Sigmoid colon (tissue), 7 donors: Measurements from ENCODE around the gene HIRA. TPM values are rescaled to one million over a fixed set of nuclear protein-coding genes. Genes with fewer than 3 reads are reported as not detected.

Experiments
- DNase-seq: peaks from one replicate; pipeline ENCODE4 v3.0.0-alpha.2; 2019
- H3K27ac ChIP-seq, 4 donors: fragments of 200-600 bp; sonication (generic); one replicate each; pipeline ENCODE4 v1.5.1; 2016 to 2019; ENCODE audit warnings: mild to moderate bottlenecking in 1 of 4
- H3K27me3 ChIP-seq, 3 donors: fragments of 200-600 bp; sonication (generic); one replicate each; pipeline ENCODE4 v1.5.1; 2019; ENCODE audit warnings: mild to moderate bottlenecking in 1 of 3
- H3K36me3 ChIP-seq, 4 donors: fragments of 200-600 bp; sonication (generic); one replicate each; pipeline ENCODE4 v1.5.1; 2016 to 2019
- H3K4me1 ChIP-seq, 4 donors: fragments of 200-600 bp; sonication (generic); one replicate each; pipeline ENCODE4 v1.5.1; 2017 to 2019
- H3K4me3 ChIP-seq, 4 donors: fragments of 200-600 bp; sonication (generic); one replicate each; pipeline ENCODE4 v1.5.1; 2017 to 2019; ENCODE audit warnings: mild to moderate bottlenecking in 2 of 4, moderate library complexity in 1 of 4
- H3K9me3 ChIP-seq, 4 donors: fragments of 200-600 bp in 3 of 4; sonication (generic) in 3 of 4; one replicate each; pipeline versions ENCODE4 v1.5.1 to v1.6.1; 2013 to 2019
- EP300 ChIP-seq, 4 donors: sonication (generic); formaldehyde crosslinking; IDR thresholded peaks; one replicate each; pipeline ENCODE4 v1.6.1; 2017; ENCODE audit warnings: antibody characterized with exemption in 4 of 4
- POLR2A ChIP-seq, 2 donors: fragments of 450-650 bp; IDR thresholded peaks; one replicate each; pipeline ENCODE4 v1.6.1; 2016; ENCODE audit warnings: antibody characterized with exemption in 2 of 2, mild to moderate bottlenecking in 2 of 2, moderate library complexity in 2 of 2
- POLR2AphosphoS5 ChIP-seq, 4 donors: sonication (generic); formaldehyde crosslinking; IDR thresholded peaks; one replicate each; pipeline ENCODE4 v1.6.1; 2017; ENCODE audit warnings: antibody characterized with exemption in 4 of 4
- WGBS, 2 donors: extraction: QIAGEN DNeasy Blood & Tissue Kit; methylation state at CpG; one replicate each; pipeline ENCODE4 v1.1.7; 2013; 5-methylcytosine and 5-hydroxymethylcytosine counted together
- intact Hi-C: fragments of 100-400 bp; cut with DNase I; formaldehyde crosslinking; loops from one replicate; pipeline ENCODE4 v1.15.1; 2023
- polyA plus RNA-seq, 3 donors: library from polyadenylated mRNA; stranded (reverse); fragments of 200-250 nt; gene quantifications; one replicate each; pipeline ENCODE4 v1.2.3, GENCODE V29; 2013
- total RNA-seq, 4 donors: library from RNA; depleted of rRNA; stranded (reverse); fragments of >200 nt; gene quantifications; one replicate each; pipeline ENCODE4 v1.1.0, GENCODE V29; 2016
- TF ChIP-seq, protein P1 (sequence below), 4 experiments: fragments of 450-650 bp in 3 of 4; fragments of 200-600 bp in 1 of 4; IDR thresholded peaks; one replicate each; pipeline ENCODE4 v1.5.1; 2016 to 2019; ENCODE audit warnings: antibody characterized with exemption in 4 of 4, mild to moderate bottlenecking in 3 of 4, moderate library complexity in 2 of 4
- donor health status: healthy with polysubstance abuse.
- donor health status: Bipolar disorder and iron deficiency.
- donor health status: healthy.

The HIRA gene
- total and polyA plus RNA-seq, 7 donors, result 11.1 to 25.0 (median 15.3) TPM

- no peaks in the 10 kb centered on the region for H3K27me3 ChIP-seq
- no peak for TF ChIP-seq EP300 (IDR thresholded peaks at IDR 0.05)
- no peak for TF ChIP-seq POLR2AphosphoS5 (IDR thresholded peaks at IDR 0.05)
- TF ChIP-seq POLR2A (IDR thresholded peaks at IDR 0.05), result no peak
- TF ChIP-seq, protein P1, sequence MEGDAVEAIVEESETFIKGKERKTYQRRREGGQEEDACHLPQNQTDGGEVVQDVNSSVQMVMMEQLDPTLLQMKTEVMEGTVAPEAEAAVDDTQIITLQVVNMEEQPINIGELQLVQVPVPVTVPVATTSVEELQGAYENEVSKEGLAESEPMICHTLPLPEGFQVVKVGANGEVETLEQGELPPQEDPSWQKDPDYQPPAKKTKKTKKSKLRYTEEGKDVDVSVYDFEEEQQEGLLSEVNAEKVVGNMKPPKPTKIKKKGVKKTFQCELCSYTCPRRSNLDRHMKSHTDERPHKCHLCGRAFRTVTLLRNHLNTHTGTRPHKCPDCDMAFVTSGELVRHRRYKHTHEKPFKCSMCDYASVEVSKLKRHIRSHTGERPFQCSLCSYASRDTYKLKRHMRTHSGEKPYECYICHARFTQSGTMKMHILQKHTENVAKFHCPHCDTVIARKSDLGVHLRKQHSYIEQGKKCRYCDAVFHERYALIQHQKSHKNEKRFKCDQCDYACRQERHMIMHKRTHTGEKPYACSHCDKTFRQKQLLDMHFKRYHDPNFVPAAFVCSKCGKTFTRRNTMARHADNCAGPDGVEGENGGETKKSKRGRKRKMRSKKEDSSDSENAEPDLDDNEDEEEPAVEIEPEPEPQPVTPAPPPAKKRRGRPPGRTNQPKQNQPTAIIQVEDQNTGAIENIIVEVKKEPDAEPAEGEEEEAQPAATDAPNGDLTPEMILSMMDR (IDR thresholded peaks at IDR 0.05), result no peak
- no peak for DNase-seq
- H3K9me3 ChIP-seq, result no peaks in the 10 kb centered on the region
- H3K36me3 ChIP-seq, result peaks cover 63 to 98% (median 71%) of the 10 kb centered on the region in 4 donors
- H3K4me3 ChIP-seq, result no peak overlapping the region
- H3K27ac ChIP-seq, result no peak overlapping the region
- 95 to 97% methylated on average over 9 of the region's 9 CpGs for WGBS, 2 donors
- H3K4me1 ChIP-seq, result no peaks in the 10 kb centered on the region
- intact Hi-C loops, result no loop called here
Measured at GRCh38 chr22:19466848-19467752, 35.6 kb upstream of the HIRA start.

DNA sequence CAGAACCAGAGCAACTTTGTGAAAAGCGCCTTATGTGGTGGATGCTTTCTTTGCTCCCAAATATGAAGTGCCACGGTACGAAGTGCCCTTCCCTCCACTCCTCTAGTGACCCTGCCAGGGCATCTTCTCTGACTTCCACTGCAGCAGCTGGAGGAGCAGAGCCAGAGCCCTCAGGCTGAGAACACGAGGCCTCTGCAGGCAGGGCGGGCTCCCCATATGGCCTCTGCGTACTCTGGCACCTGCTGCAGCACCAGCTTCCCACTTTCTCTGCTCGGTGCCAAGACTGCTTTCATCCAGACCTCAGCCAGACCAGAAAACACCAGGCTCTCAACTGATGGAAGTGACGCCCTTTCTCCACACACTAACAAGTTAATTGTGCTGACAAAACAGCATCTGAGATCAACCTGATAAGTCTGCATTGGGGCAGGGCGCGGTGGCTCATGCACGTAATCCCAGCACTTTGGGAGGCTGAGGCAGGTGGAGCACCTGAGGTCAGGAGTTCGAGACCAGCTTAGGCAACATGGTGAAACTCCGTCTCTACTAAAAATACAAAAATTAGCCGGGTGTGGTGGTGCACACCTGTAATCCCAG is 34.7 kb upstream of the HIRA start:
- Histone ChIP-seq H3K4me3 (no peak overlapping the region), H3K36me3 (peaks cover 56 to 94% (median 65%) of the 10 kb centered on the region in 4 donors), H3K27ac (no peak overlapping the region), H3K27me3 (no peaks in the 10 kb centered on the region), H3K9me3 (no peaks in the 10 kb centered on the region), H3K4me1 (no peaks in the 10 kb centered on the region)
- no peak for DNase-seq
- TF ChIP-seq, protein P1 (IDR thresholded peaks at IDR 0.05), result no peak
- TF ChIP-seq POLR2A (IDR thresholded peaks at IDR 0.05), result no peak
- TF ChIP-seq EP300 (IDR thresholded peaks at IDR 0.05), result no peak
- TF ChIP-seq POLR2AphosphoS5 (IDR thresholded peaks at IDR 0.05), result no peak
- WGBS, 2 donors, result 87 to 95% methylated on average over 14 of the region's 14 CpGs
- intact Hi-C loops, result no loop called here

- H3K27me3 ChIP-seq, result no peaks in the 10 kb centered on the region
- DNase-seq, result no peak
- TF ChIP-seq POLR2AphosphoS5 (IDR thresholded peaks at IDR 0.05) (no peak), EP300 (IDR thresholded peaks at IDR 0.05) (no peak), POLR2A (IDR thresholded peaks at IDR 0.05) (no peak)
- TF ChIP-seq, protein P1 (IDR thresholded peaks at IDR 0.05), result no peak
- 89 to 91% methylated on average over 4 of the region's 4 CpGs for WGBS, 2 donors
- intact Hi-C loops, result no loop called here
- H3K4me3 ChIP-seq, result no peak overlapping the region
- no peak overlapping the region for H3K27ac ChIP-seq
- H3K36me3 ChIP-seq, result peaks cover 45 to 92% (median 56%) of the 10 kb centered on the region in 4 donors
- H3K4me1 ChIP-seq, result no peaks in the 10 kb centered on the region
- H3K9me3 ChIP-seq, result no peaks in the 10 kb centered on the region
Measured at GRCh38 chr22:19464975-19465374, 33.4 kb upstream of the HIRA start.

- DNase-seq, result no peak
- Histone ChIP-seq H3K27ac (no peak overlapping the region), H3K9me3 (no peaks in the 10 kb centered on the region), H3K36me3 (peaks cover 41 to 92% (median 53%) of the 10 kb centered on the region in 4 donors), H3K27me3 (no peaks in the 10 kb centered on the region), H3K4me3 (no peak overlapping the region), H3K4me1 (no peaks in the 10 kb centered on the region)
- 79 to 88% methylated on average over 1 of the region's 1 CpG for WGBS, 2 donors
- TF ChIP-seq POLR2AphosphoS5 (IDR thresholded peaks at IDR 0.05) (no peak), EP300 (IDR thresholded peaks at IDR 0.05) (no peak), POLR2A (IDR thresholded peaks at IDR 0.05) (no peak)
- intact Hi-C loops, result no loop called here
Measured at GRCh38 chr22:19464546-19464945, 33.0 kb upstream of the HIRA start.
